ENCODE measurements around the gene MYO7B.

- TF ChIP-seq EZH2 (optimal IDR thresholded peaks at IDR 0.05; ENCODE audit: low read depth, low read length) (no peak), CTCF (IDR thresholded peaks at IDR 0.05; ENCODE audit: low read length) (no peak), EZH2phosphoT487 (IDR thresholded peaks at IDR 0.05; ENCODE audit: low read length) (no peak)
These were observed 48.6 kb downstream of the MYO7B start for GRCh38 chr2:127584047-127584446.
